Mesothelial cell of epicardium (in vitro differentiated cells): Measurements from ENCODE around the gene ADPRHL1. TPM values are rescaled to one million over a fixed set of nuclear protein-coding genes. Genes with fewer than 3 reads are reported as not detected.

ENCODE experiments used
- DNase-seq, 2 experiments: peaks; one replicate each; pipeline ENCODE4 v3.0.0; 2021; ENCODE audit warnings: low spot score in 2 of 2; ENCODE audit not compliant: unreplicated experiment in 2 of 2
- H3K27ac Mint-ChIP-seq: 2 replicates; pipeline ENCODE4 v1.8.0; 2021; ENCODE audit warnings: mixed read lengths
- H3K27me3 Mint-ChIP-seq: 2 replicates; pipeline ENCODE4 v1.8.0; 2021; ENCODE audit warnings: low read depth, mixed read lengths
- H3K36me3 Mint-ChIP-seq: 2 replicates; pipeline ENCODE4 v1.8.0; 2021; ENCODE audit warnings: mixed read lengths
- H3K4me1 Mint-ChIP-seq: 2 replicates; pipeline ENCODE4 v1.8.0; 2021; ENCODE audit warnings: mixed read lengths
- H3K4me3 Mint-ChIP-seq: 2 replicates; pipeline ENCODE4 v1.8.0; 2021; ENCODE audit warnings: mild to moderate bottlenecking, moderate library complexity, mixed read lengths
- H3K9me3 Mint-ChIP-seq: 2 replicates; pipeline ENCODE4 v1.8.0; 2021; ENCODE audit warnings: mixed read lengths
- total RNA-seq: library from RNA; stranded (reverse); gene quantifications from 3 replicates; pipeline ENCODE4 v1.2.1, GENCODE V29; 2021
- TF ChIP-seq, protein P1 (sequence below): fragments of 200-600 bp; sonication (generic); IDR thresholded peaks from one replicate; pipeline ENCODE4 v1.5.0; 2021; ENCODE audit warnings: antibody characterized with exemption; ENCODE audit not compliant: unreplicated experiment

Gene ADPRHL1
- total RNA-seq, 1 donor from 2014 or later, result 4.2 TPM

DNA sequence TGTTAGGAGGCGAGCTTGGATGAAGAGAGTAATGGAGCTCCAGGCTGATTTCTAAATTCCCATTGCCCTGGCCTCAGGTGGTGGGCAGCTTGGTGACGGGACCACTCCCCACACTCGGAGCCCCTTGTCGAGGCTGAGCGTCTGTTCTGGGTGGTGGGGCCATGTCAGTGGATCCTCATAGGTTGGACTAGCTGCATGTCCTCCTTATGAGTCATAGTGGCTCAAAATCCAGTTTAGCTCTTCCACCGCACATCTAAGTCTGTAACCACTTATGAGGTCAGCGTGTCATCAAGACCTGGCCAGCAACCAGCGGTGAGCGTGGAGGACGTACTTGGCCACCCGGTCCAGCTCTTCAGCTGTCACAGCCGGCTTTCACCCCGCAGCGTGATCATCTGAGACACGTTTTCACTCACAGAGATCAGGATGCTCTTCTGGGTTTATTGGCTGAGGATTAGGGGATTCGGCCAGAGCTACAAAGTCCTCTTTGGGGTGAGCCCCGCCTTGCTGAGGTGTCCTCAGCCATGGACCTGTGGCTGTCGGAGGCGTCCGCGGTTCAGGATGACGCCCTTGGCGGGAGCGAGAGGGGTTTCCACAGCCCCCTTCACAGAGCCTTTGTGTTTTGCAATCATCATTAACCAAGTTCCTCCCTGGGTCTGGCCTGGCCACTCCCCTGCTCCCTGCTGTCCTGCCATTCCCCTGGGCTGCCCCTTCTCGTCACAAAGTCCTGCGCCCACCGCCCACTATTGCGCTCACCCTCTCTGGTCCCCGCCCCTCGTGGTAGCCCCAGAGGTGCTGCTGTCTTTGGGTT, 41.9 kb downstream of the ADPRHL1 start:
- no peak overlapping the region for H3K4me3 Mint-ChIP-seq
- H3K27me3 Mint-ChIP-seq, result no peaks in the 10 kb centered on the region
- H3K4me1 Mint-ChIP-seq, result no peaks in the 10 kb centered on the region
- no peak overlapping the region for H3K27ac Mint-ChIP-seq
- H3K36me3 Mint-ChIP-seq, result peaks cover 2% of the 10 kb centered on the region
- peaks cover 3% of the 10 kb centered on the region for H3K9me3 Mint-ChIP-seq
- TF ChIP-seq, protein P1, sequence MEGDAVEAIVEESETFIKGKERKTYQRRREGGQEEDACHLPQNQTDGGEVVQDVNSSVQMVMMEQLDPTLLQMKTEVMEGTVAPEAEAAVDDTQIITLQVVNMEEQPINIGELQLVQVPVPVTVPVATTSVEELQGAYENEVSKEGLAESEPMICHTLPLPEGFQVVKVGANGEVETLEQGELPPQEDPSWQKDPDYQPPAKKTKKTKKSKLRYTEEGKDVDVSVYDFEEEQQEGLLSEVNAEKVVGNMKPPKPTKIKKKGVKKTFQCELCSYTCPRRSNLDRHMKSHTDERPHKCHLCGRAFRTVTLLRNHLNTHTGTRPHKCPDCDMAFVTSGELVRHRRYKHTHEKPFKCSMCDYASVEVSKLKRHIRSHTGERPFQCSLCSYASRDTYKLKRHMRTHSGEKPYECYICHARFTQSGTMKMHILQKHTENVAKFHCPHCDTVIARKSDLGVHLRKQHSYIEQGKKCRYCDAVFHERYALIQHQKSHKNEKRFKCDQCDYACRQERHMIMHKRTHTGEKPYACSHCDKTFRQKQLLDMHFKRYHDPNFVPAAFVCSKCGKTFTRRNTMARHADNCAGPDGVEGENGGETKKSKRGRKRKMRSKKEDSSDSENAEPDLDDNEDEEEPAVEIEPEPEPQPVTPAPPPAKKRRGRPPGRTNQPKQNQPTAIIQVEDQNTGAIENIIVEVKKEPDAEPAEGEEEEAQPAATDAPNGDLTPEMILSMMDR, result no peak
- no peak for DNase-seq

DNA sequence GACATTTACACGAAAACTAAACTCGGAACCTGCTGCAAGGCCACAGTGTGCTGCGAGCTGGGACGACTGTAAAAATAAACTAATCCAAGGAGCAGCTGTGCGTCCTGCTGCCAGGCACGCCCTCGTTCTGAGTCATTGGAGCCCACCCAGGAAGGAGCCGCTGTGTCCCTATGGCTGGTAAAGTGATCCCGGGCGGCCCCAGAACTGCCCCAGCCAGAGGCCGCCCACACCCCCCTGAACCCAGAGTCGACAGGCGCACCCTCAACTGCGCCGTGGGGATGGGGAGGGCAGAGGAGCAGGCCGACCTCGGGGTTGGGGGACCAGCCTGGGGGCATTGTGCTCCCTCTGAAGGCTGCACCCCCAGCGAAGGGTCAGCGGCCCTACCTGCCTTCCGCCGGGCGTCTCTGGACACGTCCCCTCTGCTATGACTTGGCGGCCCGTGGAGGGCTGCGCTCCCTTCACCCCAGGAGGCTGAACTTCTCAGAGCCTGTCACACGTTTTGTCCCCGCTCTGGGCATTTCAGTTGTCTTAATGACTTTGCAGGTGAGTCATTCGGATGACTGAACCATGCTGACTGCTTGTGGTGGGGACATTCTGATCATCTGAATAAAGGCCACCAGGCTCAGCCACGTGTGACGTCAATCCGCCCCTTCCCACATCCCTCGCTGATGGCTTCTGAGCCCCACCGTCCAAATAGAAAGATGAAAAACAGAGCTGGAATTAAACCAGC, 42.7 kb downstream of the ADPRHL1 start:
- TF ChIP-seq, protein P1, result no peak
- Mint-ChIP-seq H3K4me3 (no peak overlapping the region), H3K27ac (no peak overlapping the region), H3K36me3 (peaks cover 2% of the 10 kb centered on the region), H3K9me3 (peaks cover 3% of the 10 kb centered on the region), H3K27me3 (no peaks in the 10 kb centered on the region), H3K4me1 (no peaks in the 10 kb centered on the region)
- no peak for DNase-seq

DNA sequence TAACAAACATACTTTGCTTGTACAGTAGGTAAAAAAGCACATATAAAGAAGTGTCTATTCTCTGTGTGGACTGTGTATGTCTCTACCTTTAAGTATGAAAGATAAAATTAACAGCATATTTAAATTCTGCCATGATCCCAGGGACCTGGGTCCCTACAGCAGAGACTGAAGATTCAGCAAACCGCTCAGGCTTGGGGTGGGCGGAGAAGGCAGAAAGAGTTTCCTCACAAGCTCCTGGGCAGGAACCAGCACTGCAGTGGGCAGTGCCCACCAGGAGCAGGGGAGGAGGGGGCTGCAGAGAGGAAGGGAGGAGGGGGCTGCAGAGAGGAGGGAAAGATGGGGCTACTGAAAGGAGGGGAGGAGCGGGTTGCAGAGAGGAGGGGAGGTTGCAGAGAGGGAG, 44.7 kb downstream of the ADPRHL1 start:
- Mint-ChIP-seq H3K27me3 (no peaks in the 10 kb centered on the region), H3K4me1 (no peaks in the 10 kb centered on the region), H3K36me3 (peaks cover 2% of the 10 kb centered on the region), H3K9me3 (peaks cover 3% of the 10 kb centered on the region), H3K4me3 (no peak overlapping the region), H3K27ac (no peak overlapping the region)
- DNase-seq, result no peak
- TF ChIP-seq, protein P1, result no peak

DNA sequence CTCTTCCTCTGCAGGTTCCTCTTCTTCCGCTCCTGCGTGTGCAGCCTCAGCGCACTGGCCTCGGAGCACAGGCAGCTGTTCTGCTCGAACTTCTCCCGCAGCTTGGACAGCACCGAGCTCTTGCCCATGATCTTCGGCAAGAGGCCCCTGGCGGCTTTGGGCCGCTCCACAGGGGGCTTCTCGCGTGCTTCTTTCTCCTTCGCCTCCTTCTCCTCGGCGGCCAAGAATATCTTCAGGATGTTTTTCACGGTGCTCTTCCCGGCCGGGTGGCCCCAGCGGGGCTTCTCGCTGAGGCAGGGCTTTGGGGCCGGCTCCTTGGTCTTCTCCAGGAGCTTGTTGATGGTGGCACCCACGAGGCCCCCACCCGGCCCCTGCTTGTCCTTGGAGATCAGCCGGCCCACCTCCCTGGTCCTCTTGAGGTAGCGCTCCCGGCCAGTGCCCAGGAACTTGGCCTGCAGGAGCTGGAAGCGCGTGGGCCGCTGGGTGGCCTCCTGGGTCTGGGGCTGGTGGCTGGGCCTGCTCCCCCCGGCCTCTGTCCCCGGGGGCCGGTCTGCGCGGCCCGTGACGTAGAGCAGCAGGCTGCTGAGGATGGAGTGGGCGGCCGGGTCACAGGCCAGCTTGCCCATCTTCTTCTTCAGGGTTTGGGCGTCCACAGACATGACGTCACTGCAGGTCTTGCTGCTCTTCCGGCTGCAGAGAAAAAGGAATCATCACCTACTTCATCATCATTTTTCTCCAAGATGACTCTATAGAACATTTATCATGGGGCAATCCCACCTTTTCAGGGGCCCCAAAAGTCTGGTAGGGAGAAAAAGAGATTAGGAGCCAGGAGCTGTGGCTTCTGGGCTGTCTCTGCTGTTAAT, 45.5 kb downstream of the ADPRHL1 start:
- Mint-ChIP-seq H3K36me3 (no peaks in the 10 kb centered on the region), H3K4me1 (no peaks in the 10 kb centered on the region), H3K9me3 (no peaks in the 10 kb centered on the region), H3K27me3 (no peaks in the 10 kb centered on the region), H3K27ac (no peak overlapping the region), H3K4me3 (no peak overlapping the region)
- TF ChIP-seq, protein P1, result no peak
- no peak for DNase-seq

DNA sequence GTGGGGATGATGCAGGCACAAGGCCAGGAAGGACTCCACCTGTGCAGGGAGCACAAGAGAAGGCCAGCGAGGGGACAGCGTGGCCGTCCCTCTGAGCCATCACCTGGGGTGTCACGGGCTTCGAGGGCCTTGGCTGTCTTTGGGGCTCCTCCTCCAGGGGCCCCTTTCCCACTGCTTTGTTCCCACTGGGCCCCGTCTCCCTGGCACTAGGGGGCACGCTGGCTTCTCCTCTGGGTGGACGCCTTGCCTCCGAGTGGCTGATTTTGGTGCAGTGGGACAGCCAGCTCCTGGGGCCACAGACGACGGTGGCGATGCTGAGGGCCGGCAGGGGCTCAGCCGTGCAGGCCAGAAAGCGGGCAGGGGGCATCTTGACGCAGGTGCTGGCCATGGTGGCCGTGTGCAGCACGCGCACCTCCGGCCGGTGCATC, 46.2 kb downstream of the ADPRHL1 start:
- Mint-ChIP-seq H3K4me3 (no peak overlapping the region), H3K4me1 (no peaks in the 10 kb centered on the region), H3K27ac (no peak overlapping the region), H3K9me3 (no peaks in the 10 kb centered on the region), H3K27me3 (no peaks in the 10 kb centered on the region), H3K36me3 (no peaks in the 10 kb centered on the region)
- TF ChIP-seq, protein P1, result no peak
- peak in 1 of 2 experiments; percentile 22 for DNase-seq
